Vagina (tissue), 2 donors: Measurements from ENCODE around the gene FCER2.

Experiments
- POLR2A ChIP-seq, 2 donors: fragments of 450-650 bp; IDR thresholded peaks; one replicate each; pipeline ENCODE4 v1.6.1; 2017; ENCODE audit warnings: antibody characterized with exemption in 2 of 2, mild to moderate bottlenecking in 2 of 2, moderate library complexity in 2 of 2
- POLR2AphosphoS5 ChIP-seq, 2 donors: sonication (generic); formaldehyde crosslinking; IDR thresholded peaks; one replicate each; pipeline ENCODE4 v1.9.0; 2017; ENCODE audit warnings: antibody characterized with exemption in 2 of 2, mild to moderate bottlenecking in 2 of 2, low read depth in 1 of 2; ENCODE audit not compliant: insufficient read depth in 1 of 2
- TF ChIP-seq, protein P1 (sequence below), 3 experiments: fragments of 450-650 bp in 2 of 3; fragments of 200-600 bp in 1 of 3; sonication (generic) in 1 of 3; IDR thresholded peaks; one replicate each; pipeline ENCODE4 v1.5.1; 2017 to 2019; ENCODE audit warnings: antibody characterized with exemption in 3 of 3, mild to moderate bottlenecking in 2 of 3, moderate library complexity in 2 of 3

DNA sequence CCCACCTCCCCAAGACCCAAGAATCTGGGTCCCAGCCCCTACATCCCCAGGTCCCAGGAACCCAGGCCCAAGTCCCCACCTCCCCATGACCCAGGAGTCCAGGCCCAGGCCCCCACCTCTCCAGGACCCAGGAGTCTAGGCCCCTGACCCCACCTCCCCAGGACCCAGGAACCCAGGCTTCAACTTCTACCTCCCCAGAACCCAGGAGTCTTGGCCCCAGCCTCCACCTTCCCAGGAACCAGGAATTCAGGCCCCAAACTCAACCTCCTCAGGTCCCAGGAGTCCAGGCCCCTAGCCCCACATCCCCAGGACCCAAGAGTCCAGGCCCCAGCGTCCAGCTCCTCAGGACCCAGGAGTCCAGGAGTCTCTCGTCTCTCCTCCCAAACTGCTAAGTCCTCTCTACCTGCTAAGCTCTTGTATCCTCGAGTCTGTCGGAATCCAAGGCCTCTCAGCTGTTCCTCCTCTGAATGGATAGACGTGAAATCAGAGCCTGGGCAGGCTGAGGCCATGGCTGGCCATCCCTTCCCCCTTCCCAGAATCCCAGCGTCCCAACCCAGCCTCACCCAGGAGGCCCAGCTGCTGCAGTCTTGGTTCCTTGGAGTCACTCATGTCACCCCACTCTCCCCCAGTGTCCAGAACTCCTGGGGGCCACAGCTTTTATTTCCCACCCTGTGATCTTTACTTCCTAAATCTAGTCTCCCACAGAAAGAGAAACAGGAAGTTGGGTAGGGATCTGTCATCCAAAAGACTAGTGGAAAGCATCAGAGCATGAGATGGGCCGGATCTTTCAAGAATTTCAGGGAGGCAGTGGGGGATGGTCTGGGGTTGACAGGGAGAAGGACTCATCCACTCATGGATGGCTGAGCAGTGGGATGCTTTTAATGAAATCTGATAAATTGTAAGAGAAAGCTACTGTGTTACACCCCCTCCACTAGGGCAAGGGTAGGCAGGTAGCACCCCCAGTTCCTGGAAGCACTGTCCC, 45.3 kb upstream of the FCER2 start, which contains the start of gene CD209:
- TF ChIP-seq POLR2AphosphoS5 (IDR thresholded peaks at IDR 0.05; ENCODE audit: insufficient read depth in 1 of 2, low read depth in 1 of 2) (no peak), POLR2A (IDR thresholded peaks at IDR 0.05) (no peak)
- TF ChIP-seq, protein P1, sequence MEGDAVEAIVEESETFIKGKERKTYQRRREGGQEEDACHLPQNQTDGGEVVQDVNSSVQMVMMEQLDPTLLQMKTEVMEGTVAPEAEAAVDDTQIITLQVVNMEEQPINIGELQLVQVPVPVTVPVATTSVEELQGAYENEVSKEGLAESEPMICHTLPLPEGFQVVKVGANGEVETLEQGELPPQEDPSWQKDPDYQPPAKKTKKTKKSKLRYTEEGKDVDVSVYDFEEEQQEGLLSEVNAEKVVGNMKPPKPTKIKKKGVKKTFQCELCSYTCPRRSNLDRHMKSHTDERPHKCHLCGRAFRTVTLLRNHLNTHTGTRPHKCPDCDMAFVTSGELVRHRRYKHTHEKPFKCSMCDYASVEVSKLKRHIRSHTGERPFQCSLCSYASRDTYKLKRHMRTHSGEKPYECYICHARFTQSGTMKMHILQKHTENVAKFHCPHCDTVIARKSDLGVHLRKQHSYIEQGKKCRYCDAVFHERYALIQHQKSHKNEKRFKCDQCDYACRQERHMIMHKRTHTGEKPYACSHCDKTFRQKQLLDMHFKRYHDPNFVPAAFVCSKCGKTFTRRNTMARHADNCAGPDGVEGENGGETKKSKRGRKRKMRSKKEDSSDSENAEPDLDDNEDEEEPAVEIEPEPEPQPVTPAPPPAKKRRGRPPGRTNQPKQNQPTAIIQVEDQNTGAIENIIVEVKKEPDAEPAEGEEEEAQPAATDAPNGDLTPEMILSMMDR (IDR thresholded peaks at IDR 0.05) = no peak
